GM23338 (cell line): ENCODE measurements around the gene CCDC12. TPM values are rescaled to one million over a fixed set of nuclear protein-coding genes. Genes with fewer than 3 reads are reported as not detected.
A peak's percentile ranks its signal among the peaks of the same experiment; 100 is the strongest.

ENCODE experiments used
- ATAC-seq: fragments of 200-7000 bp; cut with Tn5 transposase; 3 replicates; pipeline ENCODE4 v1.9.1; 2020
- DNase-seq: peaks from one replicate; pipeline ENCODE4 v3.0.0-alpha.2; 2015; ENCODE audit warnings: low spot score
- H2AFZ ChIP-seq: fragments of 200-600 bp; sonication (generic); 2 replicates; pipeline ENCODE4 v1.8.0; 2016; ENCODE audit warnings: antibody characterized with exemption, mild to moderate bottlenecking, moderate library complexity
- H3F3A ChIP-seq: fragments of 200-600 bp; sonication (generic); replicated peaks from 2 replicates; pipeline ENCODE4 v1.8.0; 2017; ENCODE audit warnings: antibody characterized with exemption, mixed run types, low read depth
- H3K27ac ChIP-seq: fragments of 200-600 bp; sonication (generic); 2 replicates; pipeline ENCODE4 v1.6.1; 2016; ENCODE audit warnings: low read depth
- H3K27me3 ChIP-seq: fragments of 200-600 bp; sonication (generic); 2 replicates; pipeline ENCODE4 v1.8.0; 2016; ENCODE audit warnings: mild to moderate bottlenecking, mixed run types, moderate library complexity; ENCODE audit not compliant: insufficient read depth
- H3K36me3 ChIP-seq: fragments of 200-600 bp; sonication (generic); 2 replicates; pipeline ENCODE4 v1.8.0; 2016; ENCODE audit warnings: mild to moderate bottlenecking; ENCODE audit not compliant: insufficient read depth
- H3K4me1 ChIP-seq: fragments of 200-600 bp; sonication (generic); 2 replicates; pipeline ENCODE4 v1.8.0; 2016; ENCODE audit warnings: mild to moderate bottlenecking, moderate library complexity; ENCODE audit not compliant: insufficient read depth
- H3K4me2 ChIP-seq: fragments of 200-600 bp; sonication (generic); 2 replicates; pipeline ENCODE4 v1.7.1; 2017; ENCODE audit warnings: mixed run types
- H3K4me3 ChIP-seq: fragments of 200-600 bp; sonication (generic); 2 replicates; pipeline ENCODE4 v1.6.1; 2016; ENCODE audit warnings: mixed run types
- H3K79me2 ChIP-seq: fragments of 200-600 bp; sonication (generic); replicated peaks from 2 replicates; pipeline ENCODE4 v1.8.0; 2017; ENCODE audit warnings: mild to moderate bottlenecking; ENCODE audit not compliant: insufficient read depth
- H3K9me2 ChIP-seq: fragments of 200-600 bp; sonication (generic); 2 replicates; pipeline ENCODE4 v1.8.0; 2017; ENCODE audit not compliant: insufficient read depth
- H4K20me1 ChIP-seq: fragments of 200-600 bp; sonication (generic); replicated peaks from 2 replicates; pipeline ENCODE4 v1.8.0; 2017; ENCODE audit warnings: mild to moderate bottlenecking; ENCODE audit not compliant: insufficient read depth
- H3K27ac Mint-ChIP-seq: 2 replicates; pipeline ENCODE4 v1.8.0; 2020; ENCODE audit warnings: inconsistent platforms, mild to moderate bottlenecking, moderate library complexity, mixed read lengths
- H3K27me3 Mint-ChIP-seq: 3 replicates; pipeline ENCODE4 v1.8.0; 2022; ENCODE audit warnings: low read depth, mild to moderate bottlenecking, moderate library complexity, mixed read lengths, inconsistent platforms; ENCODE audit not compliant: insufficient read depth, poor library complexity
- H3K36me3 Mint-ChIP-seq: 3 replicates; pipeline ENCODE4 v1.8.0; 2021; ENCODE audit warnings: low read depth, mild to moderate bottlenecking, inconsistent platforms, moderate library complexity, mixed read lengths
- H3K4me1 Mint-ChIP-seq: 3 replicates; pipeline ENCODE4 v1.8.0; 2020; ENCODE audit warnings: mild to moderate bottlenecking, inconsistent platforms, mixed read lengths
- H3K4me3 Mint-ChIP-seq: 3 replicates; pipeline ENCODE4 v1.8.0; 2021; ENCODE audit warnings: moderate library complexity, mild to moderate bottlenecking, inconsistent platforms, mixed read lengths
- H3K9me3 Mint-ChIP-seq: 3 replicates; pipeline ENCODE4 v1.8.0; 2020; ENCODE audit warnings: moderate library complexity, mild to moderate bottlenecking, inconsistent platforms, mixed read lengths
- CREB1 ChIP-seq: fragments of 250-450 bp; sonication (Bioruptor Pico); IDR thresholded peaks from 2 replicates; pipeline ENCODE4 v1.5.0; 2020; ENCODE audit warnings: low read depth, mild to moderate bottlenecking, moderate library complexity
- CTCF ChIP-seq, 2 experiments: fragments of 200-600 bp in 1 of 2; sonication (generic) in 1 of 2; conservative IDR thresholded peaks; 2 replicates each; pipeline versions ENCODE4 v1.5.1 to v1.6.1; 2016 to 2017; ENCODE audit warnings: antibody characterized with exemption in 2 of 2, low read depth in 2 of 2, mild to moderate bottlenecking in 2 of 2, moderate library complexity in 1 of 2
- ETS1 ChIP-seq: IDR thresholded peaks from 2 replicates; pipeline ENCODE4 v1.6.1; 2016; ENCODE audit warnings: antibody characterized with exemption
- EZH2 ChIP-seq: fragments of 200-600 bp; sonication (generic); IDR thresholded peaks from one replicate; pipeline ENCODE4 v1.8.0; 2017; ENCODE audit warnings: antibody characterized with exemption, mild to moderate bottlenecking, low read depth; ENCODE audit not compliant: unreplicated experiment
- EZH2phosphoT487 ChIP-seq: fragments of 200-600 bp; sonication (generic); IDR thresholded peaks from one replicate; pipeline ENCODE4 v1.8.1; 2018; ENCODE audit warnings: antibody characterized with exemption; ENCODE audit not compliant: unreplicated experiment
- JUNB ChIP-seq: IDR thresholded peaks from one replicate; pipeline ENCODE4 v1.6.1; 2016; ENCODE audit warnings: antibody characterized with exemption; ENCODE audit not compliant: unreplicated experiment
- NANOG ChIP-seq: IDR thresholded peaks from 2 replicates; pipeline ENCODE4 v1.6.1; 2016; ENCODE audit warnings: antibody characterized with exemption, borderline replicate concordance
- POLR2AphosphoS5 ChIP-seq: IDR thresholded peaks from 2 replicates; pipeline ENCODE4 v1.6.1; 2016; ENCODE audit warnings: antibody characterized with exemption, low read depth
- REST ChIP-seq: IDR thresholded peaks from one replicate; pipeline ENCODE4 v1.6.1; 2018; ENCODE audit warnings: antibody characterized with exemption; ENCODE audit not compliant: unreplicated experiment
- STAT1 ChIP-seq: IDR thresholded peaks from one replicate; pipeline ENCODE4 v1.6.1; 2016; ENCODE audit warnings: antibody characterized with exemption; ENCODE audit not compliant: unreplicated experiment
- ZNF114 ChIP-seq: fragments of 250-450 bp; sonication (Bioruptor Pico); IDR thresholded peaks from 2 replicates; pipeline ENCODE4 v1.5.0; 2020; ENCODE audit warnings: mild to moderate bottlenecking, moderate library complexity
- ZNF331 ChIP-seq: fragments of 250-450 bp; sonication (Bioruptor Pico); IDR thresholded peaks from 2 replicates; pipeline ENCODE4 v1.5.0; 2020; ENCODE audit warnings: low read depth, mild to moderate bottlenecking, moderate library complexity
- ZNF462 ChIP-seq: fragments of 250-450 bp; sonication (Bioruptor Pico); IDR thresholded peaks from 2 replicates; pipeline ENCODE4 v1.5.0; 2020; ENCODE audit warnings: mild to moderate bottlenecking, moderate library complexity
- polyA plus RNA-seq: library from polyadenylated mRNA; unstranded; fragments of >200 nt; fragmentation: Nextera tagmentation; extraction: Ambion mirVana; gene quantifications from 2 replicates; pipeline ENCODE4 v1.2.1, GENCODE V29; 2016
- total RNA-seq: library from RNA; depleted of rRNA; stranded (reverse); fragments of >200 nt; shearing (Covaris generic); gene quantifications from 2 replicates; pipeline ENCODE4 v1.2.3, GENCODE V29; 2014

The CCDC12 gene
- total and polyA plus RNA-seq, 2 experiments from 2014 or later, result 42.9 to 133 TPM

DNA sequence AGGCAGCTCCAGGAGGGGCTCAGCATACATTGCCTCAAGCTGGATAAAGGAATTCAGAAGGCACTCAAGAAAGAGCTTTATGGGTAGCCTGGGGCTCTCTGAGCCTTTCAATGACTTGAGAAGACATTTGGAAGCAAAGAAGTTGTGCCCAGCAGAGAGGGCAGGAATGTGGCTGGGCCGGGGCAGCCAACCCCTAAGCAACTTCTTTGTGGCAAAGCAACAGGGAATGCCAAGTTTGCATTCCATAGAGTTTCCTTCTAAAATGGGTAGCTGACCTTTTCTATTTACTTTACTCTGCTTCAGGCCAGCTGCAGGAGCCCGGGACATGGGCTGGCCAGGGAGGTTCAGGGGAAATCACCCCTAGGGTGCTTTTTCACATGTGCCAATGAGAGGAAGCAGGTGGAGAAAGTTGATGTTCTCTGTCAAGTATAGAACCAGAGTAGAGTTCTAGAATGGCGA is 45.6 kb downstream of the CCDC12 start:
- Histone ChIP-seq H2AFZ (no peak overlapping the region), H3K36me3 (no peaks in the 10 kb centered on the region), H3K27me3 (no peaks in the 10 kb centered on the region), H3K4me2 (no peak overlapping the region), H3K9me2 (no peaks in the 10 kb centered on the region), H3K4me3 (no peak overlapping the region), H3K79me2 (peaks cover 74% of the 10 kb centered on the region), H4K20me1 (peaks cover 31% of the 10 kb centered on the region), H3K4me1 (peaks cover 8% of the 10 kb centered on the region; the same call in 1 of the 2 replicates), H3K27ac (no peak overlapping the region), H3F3A (0 out of 2 replicates have a peak, but pooled peaks cover 1% of the 10 kb centered on the region)
- Mint-ChIP-seq H3K4me1 (peaks cover 32% of the 10 kb centered on the region), H3K4me3 (no peak overlapping the region), H3K9me3 (no peaks in the 10 kb centered on the region), H3K27me3 (peaks cover 4% of the 10 kb centered on the region), H3K27ac (peak overlapping the region; percentile 70), H3K36me3 (no peaks in the 10 kb centered on the region; the same call in 2 of the 3 replicates)
- TF ChIP-seq CREB1 (CRISPR knock-in tag) (no peak), POLR2AphosphoS5 (no peak), EZH2 (no peak), ZNF114 (CRISPR knock-in tag) (no peak), REST (no peak), CTCF (conservative IDR thresholded peaks at IDR 0.05; ENCODE audit: low read depth in 2 of 2) (no peak), STAT1 (no peak), ETS1 (no peak), ZNF331 (CRISPR knock-in tag) (no peak), EZH2phosphoT487 (no peak), ZNF462 (CRISPR knock-in tag) (no peak), JUNB (no peak), NANOG (no peak)
- DNase-seq (no peak), ATAC-seq (peak; percentile 10; the same call in 2 of the 3 replicates)
